Effector memory CD4-positive, alpha-beta T cell (primary cell): Measurements from ENCODE around the gene NCOA7.
"Not testable (repeated sequence)": the region's sequence is repeated elsewhere in the genome, so short reads cannot be mapped to it uniquely, and the experiment has no call there.

ENCODE experiments used
- DNase-seq, 3 donors: peaks; one replicate each; pipeline ENCODE4 v3.0.0-alpha.2; 2020
- H3K27ac ChIP-seq: 2 replicates; pipeline ENCODE4 v1.7.0; 2013; ENCODE audit warnings: mild to moderate bottlenecking, low read length, moderate library complexity; ENCODE audit not compliant: insufficient read depth, poor library complexity, severe bottlenecking
- H3K27me3 ChIP-seq: replicated peaks from 2 replicates; pipeline ENCODE4 v1.7.0; 2013; ENCODE audit warnings: mild to moderate bottlenecking, low read length; ENCODE audit not compliant: insufficient read depth, control insufficient read depth, poor library complexity, severe bottlenecking
- H3K36me3 ChIP-seq: 2 replicates; pipeline ENCODE4 v1.7.0; 2013; ENCODE audit warnings: mild to moderate bottlenecking, low read length, moderate library complexity; ENCODE audit not compliant: control insufficient read depth, insufficient read depth
- H3K4me1 ChIP-seq: 2 replicates; pipeline ENCODE4 v1.7.0; 2013; ENCODE audit warnings: low read length, mild to moderate bottlenecking; ENCODE audit not compliant: control insufficient read depth, insufficient read depth, poor library complexity, severe bottlenecking
- H3K4me3 ChIP-seq: 2 replicates; pipeline ENCODE4 v1.7.0; 2013; ENCODE audit warnings: low read length, low read depth, mild to moderate bottlenecking; ENCODE audit not compliant: insufficient read depth, poor library complexity, severe bottlenecking
- H3K9me3 ChIP-seq: 2 replicates; pipeline ENCODE4 v1.7.0; 2013; ENCODE audit warnings: mild to moderate bottlenecking, low read length, moderate library complexity; ENCODE audit not compliant: control insufficient read depth

NCOA7 gene

DNA sequence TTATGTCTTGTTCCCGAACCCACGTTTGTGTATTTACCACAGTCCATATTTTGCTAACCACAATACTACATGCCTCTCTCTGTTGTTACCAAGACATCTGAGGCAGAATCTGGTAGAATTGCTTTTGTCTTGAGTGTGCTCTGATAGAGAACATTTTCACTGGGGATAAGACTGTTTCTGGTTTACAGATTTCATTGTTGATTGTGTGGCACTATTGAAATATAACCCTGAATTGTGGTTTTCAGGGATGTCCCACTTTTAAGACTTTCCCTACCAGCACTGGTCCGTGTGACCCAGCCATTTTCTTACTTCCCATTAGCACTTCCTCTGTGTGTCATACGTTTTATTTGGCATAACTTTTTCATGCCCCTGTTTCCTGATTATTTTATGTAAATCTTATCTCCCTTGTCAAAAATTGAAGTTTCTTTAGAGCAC is 12.2 kb downstream of the NCOA7 start:
- DNase-seq, result no peak
- Histone ChIP-seq H3K4me3 (no peak overlapping the region), H3K9me3 (no peaks in the 10 kb centered on the region), H3K27ac (no peak overlapping the region), H3K4me1 (peaks cover 7% of the 10 kb centered on the region), H3K27me3 (no peaks in the 10 kb centered on the region), H3K36me3 (no peaks in the 10 kb centered on the region)

DNA sequence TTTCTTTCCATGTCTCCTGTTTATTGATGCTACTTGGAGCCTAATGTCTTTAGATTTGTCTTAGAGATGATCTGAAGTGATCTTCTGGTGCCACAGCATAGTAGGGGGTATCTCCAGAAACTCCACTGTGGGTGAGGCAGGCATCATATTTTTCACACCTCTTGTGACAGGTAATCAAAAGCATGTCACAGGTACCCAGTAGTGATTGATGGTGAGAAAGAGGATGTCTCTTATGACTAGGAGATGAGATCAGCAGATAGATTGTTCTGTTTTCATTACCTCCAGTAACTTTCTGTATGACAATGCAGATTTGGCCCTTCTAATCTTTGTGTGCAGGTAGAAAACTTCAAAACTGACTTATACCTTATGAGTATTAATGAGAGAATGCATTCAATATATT is 13.5 kb downstream of the NCOA7 start:
- Histone ChIP-seq H3K27me3 (no peaks in the 10 kb centered on the region), H3K36me3 (peaks cover 4% of the 10 kb centered on the region), H3K9me3 (no peaks in the 10 kb centered on the region), H3K27ac (no peak overlapping the region), H3K4me3 (no peak overlapping the region), H3K4me1 (peaks cover 8% of the 10 kb centered on the region)
- no peak for DNase-seq

DNA sequence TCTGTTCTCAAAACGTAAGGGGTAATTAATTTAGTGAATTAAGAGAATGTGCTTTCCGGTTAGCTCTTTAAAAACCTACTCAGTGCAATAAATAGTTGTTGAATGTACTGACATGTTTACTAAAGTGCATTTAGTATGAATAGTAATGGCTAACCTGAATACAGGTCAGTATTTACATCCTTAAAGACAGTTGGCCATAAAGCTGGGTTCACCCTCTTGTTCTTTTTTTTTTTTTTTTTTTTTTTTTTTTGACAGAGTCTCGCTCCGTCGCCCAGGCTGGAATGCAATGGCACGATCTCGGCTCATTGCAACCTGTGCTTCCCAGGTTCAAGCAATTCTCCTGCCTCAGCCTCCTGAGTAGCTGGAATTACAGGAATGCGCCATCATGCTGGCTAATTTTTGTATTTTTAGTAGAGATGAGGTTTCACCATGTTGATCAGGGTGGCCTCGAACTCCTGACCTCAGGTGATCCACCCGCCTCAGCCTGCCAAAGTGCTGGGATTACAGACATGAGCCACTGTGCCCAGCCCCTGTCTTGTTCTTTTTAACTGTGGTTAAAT is 14.2 kb downstream of the NCOA7 start:
- not testable (repeated sequence) for H3K4me3 ChIP-seq, H3K36me3 ChIP-seq, H3K27ac ChIP-seq, H3K27me3 ChIP-seq, DNase-seq, H3K4me1 ChIP-seq, H3K9me3 ChIP-seq

DNA sequence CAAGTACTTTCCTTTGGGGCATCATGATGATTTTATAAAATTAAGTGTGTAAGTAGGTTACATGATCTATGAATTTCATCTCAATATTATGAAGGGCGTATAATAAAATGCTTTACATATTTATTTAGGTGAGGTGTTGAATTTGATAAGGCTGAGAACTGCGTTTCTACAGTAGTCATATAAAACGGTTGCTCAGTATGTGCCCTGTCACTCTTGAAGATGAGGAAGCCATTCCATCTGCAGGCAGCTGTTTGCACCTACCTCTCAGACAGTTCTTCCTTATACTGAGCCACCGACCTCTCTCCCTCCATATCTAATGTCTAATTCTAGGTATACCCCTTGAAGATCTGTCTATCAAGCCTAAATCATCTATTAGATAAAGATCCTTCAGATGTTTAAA is 16.1 kb downstream of the NCOA7 start:
- Histone ChIP-seq H3K36me3 (peaks cover 4% of the 10 kb centered on the region), H3K4me1 (peaks cover 8% of the 10 kb centered on the region)

DNA sequence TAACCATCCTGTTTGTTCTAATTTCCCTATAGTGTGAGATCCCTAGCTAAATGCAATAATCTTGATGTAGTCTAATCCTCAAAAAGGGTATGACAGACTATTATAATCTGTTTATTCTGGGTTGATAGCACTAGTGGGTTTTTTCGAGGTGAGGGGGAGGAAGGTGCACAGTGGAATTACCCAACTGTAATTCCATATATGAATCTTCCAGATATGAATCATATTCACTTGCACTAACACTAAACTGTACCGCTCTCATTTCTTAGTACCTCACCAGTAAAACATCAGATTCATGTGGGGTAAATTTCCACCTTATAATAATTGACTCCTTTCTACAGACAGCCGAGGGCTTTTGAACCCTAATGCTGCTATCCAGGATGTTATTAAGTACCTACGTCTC is 16.5 kb downstream of the NCOA7 start:
- Histone ChIP-seq H3K27ac (no peak overlapping the region), H3K4me3 (no peak overlapping the region), H3K9me3 (no peaks in the 10 kb centered on the region), H3K27me3 (no peaks in the 10 kb centered on the region), H3K36me3 (peaks cover 4% of the 10 kb centered on the region), H3K4me1 (peaks cover 8% of the 10 kb centered on the region)
- DNase-seq, result no peak

More for the DNA sequence above, 16.1 kb downstream of the NCOA7 start:
- no peaks in the 10 kb centered on the region for H3K27me3 ChIP-seq
- H3K9me3 ChIP-seq, result no peaks in the 10 kb centered on the region
- no peak overlapping the region for H3K4me3 ChIP-seq
- H3K27ac ChIP-seq, result no peak overlapping the region
- no peak for DNase-seq

DNA sequence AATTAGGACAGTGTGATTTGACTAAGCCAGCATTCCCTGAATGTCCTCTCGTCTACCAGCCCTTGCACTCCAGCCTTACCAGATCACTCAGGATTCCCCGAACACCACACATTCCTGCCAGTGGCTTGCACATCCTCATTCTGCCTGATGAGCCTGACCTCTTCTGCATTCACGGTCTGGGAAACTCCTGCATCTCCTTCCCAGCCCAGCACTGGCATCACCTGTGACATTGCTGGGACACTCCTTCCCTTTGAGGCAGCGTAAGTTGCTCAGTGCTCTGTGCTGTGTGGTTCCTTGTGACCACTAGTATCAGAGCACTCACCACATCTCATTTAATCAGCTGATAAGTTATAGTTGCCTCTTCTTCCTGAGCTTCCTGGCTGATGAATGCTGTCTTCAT is 17.3 kb downstream of the NCOA7 start:
- no peak for DNase-seq
- no peak overlapping the region for H3K27ac ChIP-seq
- H3K4me3 ChIP-seq, result no peak overlapping the region
- peaks cover 8% of the 10 kb centered on the region for H3K4me1 ChIP-seq
- no peaks in the 10 kb centered on the region for H3K27me3 ChIP-seq
- no peaks in the 10 kb centered on the region for H3K9me3 ChIP-seq
- H3K36me3 ChIP-seq, result peaks cover 4% of the 10 kb centered on the region

DNA sequence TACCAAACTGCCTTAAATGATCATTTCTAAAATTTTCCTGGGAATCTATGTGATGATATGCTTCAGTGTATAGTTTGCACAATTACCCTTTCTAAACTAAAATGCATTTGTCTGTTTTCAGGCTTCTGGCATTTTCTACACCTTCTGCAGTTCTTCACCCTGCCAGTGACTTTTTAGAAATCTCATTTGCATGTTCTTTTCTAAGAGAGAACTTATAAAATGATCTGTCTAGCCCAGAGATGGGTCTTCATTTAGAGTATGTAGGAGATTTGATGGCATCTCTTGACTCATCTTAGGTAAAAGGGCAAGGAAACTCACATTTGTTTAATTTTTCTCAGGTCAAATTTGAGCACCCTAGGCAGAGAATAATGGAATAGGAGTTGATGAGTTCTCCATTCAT is 17.8 kb downstream of the NCOA7 start:
- H3K36me3 ChIP-seq, result peaks cover 4% of the 10 kb centered on the region
- H3K4me3 ChIP-seq, result no peak overlapping the region
- H3K27me3 ChIP-seq, result no peaks in the 10 kb centered on the region
- no peak overlapping the region for H3K27ac ChIP-seq
- no peak for DNase-seq
- peaks cover 4% of the 10 kb centered on the region for H3K4me1 ChIP-seq
- no peaks in the 10 kb centered on the region for H3K9me3 ChIP-seq

DNA sequence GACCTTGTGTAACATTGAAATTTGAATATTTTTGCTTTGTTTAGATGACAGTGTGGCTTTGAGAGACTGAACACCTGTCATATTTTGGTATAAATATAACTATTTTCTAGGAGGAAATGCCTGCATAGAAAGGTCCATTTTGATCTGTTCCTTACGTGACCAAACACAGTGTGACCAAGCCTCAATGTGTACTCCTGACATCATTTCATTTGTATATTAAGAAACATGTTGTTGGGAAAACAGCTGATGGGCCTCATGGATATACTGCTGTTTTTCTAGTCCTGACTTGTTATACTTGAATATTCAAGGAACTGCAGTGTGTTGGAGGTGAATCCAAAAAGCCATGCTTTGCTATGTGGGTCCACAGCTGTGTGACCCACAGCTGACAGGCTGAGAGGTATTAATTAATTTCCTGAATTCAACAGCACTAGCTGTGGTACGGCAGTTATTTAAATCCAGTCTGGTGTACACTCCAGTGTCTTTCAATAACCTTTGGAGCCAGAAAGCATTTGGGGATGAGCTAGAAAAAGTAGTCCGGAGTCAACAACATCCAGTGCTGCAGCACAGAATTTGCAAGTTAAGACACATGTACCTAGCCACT is 18.9 kb downstream of the NCOA7 start:
- Histone ChIP-seq H3K4me3 (no peak overlapping the region), H3K36me3 (peaks cover 4% of the 10 kb centered on the region), H3K9me3 (no peaks in the 10 kb centered on the region), H3K4me1 (peaks cover 4% of the 10 kb centered on the region), H3K27ac (no peak overlapping the region), H3K27me3 (no peaks in the 10 kb centered on the region)
- no peak for DNase-seq

DNA sequence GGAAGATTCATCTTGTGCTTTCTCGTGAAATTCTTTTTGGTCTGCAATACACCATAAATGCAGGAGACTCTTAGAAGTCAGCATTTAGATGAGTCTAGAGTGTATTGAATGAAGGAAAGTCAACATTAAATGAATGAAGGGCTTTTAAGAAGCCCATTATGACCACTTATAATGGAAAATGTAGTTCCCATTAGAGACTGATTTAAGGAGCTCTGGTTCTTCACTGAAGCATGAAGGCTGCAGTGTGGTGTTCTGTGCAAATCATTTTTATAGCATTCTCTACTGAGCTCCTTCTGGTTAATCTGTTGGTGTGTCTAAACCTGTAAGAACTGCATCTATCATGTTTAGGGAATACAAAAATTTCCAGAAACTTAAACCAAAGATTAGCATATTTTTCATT is 19.7 kb downstream of the NCOA7 start:
- Histone ChIP-seq H3K27me3 (no peaks in the 10 kb centered on the region), H3K27ac (no peak overlapping the region), H3K4me1 (peaks cover 4% of the 10 kb centered on the region), H3K9me3 (no peaks in the 10 kb centered on the region), H3K36me3 (peaks cover 4% of the 10 kb centered on the region), H3K4me3 (no peak overlapping the region)
- DNase-seq, result no peak

DNA sequence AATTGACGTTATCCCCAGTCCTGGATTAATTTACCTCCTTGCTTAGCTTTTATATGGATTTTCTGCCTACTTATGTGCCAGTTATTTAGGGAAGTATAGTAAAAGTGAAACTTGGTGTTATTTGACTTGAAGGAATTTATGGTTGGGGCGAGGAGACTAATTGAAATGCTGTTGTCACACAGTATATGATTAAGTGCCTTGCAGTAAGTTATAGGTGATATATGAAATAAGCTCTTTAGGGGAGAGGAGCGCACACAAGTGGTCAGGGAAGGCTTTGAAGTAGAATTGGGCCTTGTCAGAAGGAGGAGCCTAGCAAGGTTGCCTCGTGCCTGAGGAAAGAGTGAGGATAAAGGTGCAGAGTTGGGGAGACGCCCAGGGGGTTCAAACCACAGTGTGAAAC is 20.5 kb downstream of the NCOA7 start:
- Histone ChIP-seq H3K27ac (no peak overlapping the region), H3K27me3 (no peaks in the 10 kb centered on the region), H3K36me3 (peaks cover 4% of the 10 kb centered on the region), H3K4me1 (peaks cover 4% of the 10 kb centered on the region), H3K4me3 (no peak overlapping the region), H3K9me3 (no peaks in the 10 kb centered on the region)
- no peak for DNase-seq
